ENCODE data around the gene ESYT3. TPM values are rescaled to one million over a fixed set of nuclear protein-coding genes. Genes with fewer than 3 reads are reported as not detected.
"Not testable (repeated sequence)": the region's sequence is repeated elsewhere in the genome, so short reads cannot be mapped to it uniquely, and the experiment has no call there.

Gene ESYT3
- total RNA-seq, 3 donors from 2014 or later, result 0.70 to 15.1 (median 1.0) TPM

GRCh38 chr3:138513090-138513843, 78.9 kb downstream of the ESYT3 start:
- H3K4me1 ChIP-seq (ENCODE audit: low read depth), result no peaks in the 10 kb centered on the region
- no peak for ATAC-seq
- H3K9me3 ChIP-seq, result peaks cover 9% of the 10 kb centered on the region
- H3K36me3 ChIP-seq (ENCODE audit: low read depth), result no peaks in the 10 kb centered on the region
- no peak overlapping the region for H3K4me3 ChIP-seq
- DNase-seq, result no peak
- TF ChIP-seq CTCF (IDR thresholded peaks at IDR 0.05), result no peak
- intact Hi-C loops (cut with DNase I, micrococcal nuclease), result no loop called here

GRCh38 chr3:138521445-138521844, 87.0 kb downstream of the ESYT3 start:
- DNase-seq; H3K36me3 ChIP-seq (ENCODE audit: low read depth); intact Hi-C loops (cut with DNase I, micrococcal nuclease); H3K4me1 ChIP-seq (ENCODE audit: low read depth); H3K4me3 ChIP-seq; ATAC-seq: not testable (repeated sequence)
- H3K9me3 ChIP-seq, result peaks cover 20% of the 10 kb centered on the region

Other genes starting within 250 kb of the ESYT3 start
- 10 to 100 TPM; 33.5 to 50.7 (median 48.0) TPM for gene ARMC8, start 247.3 kb upstream of the ESYT3 start, total RNA-seq
- under 1 TPM in 1 of 3 donors, not detected in 2; 0.41 TPM for gene NME9, start 104.8 kb upstream of the ESYT3 start, total RNA-seq
- gene MRAS, start 86.0 kb upstream of the ESYT3 start, total RNA-seq, result 10 to 100 TPM in 1 of 3 donors, 1 to 10 TPM in 2; 2.5 to 37.6 (median 4.6) TPM
- 10 to 100 TPM; 29.7 to 56.9 (median 37.9) TPM for gene CEP70, start 159.6 kb downstream of the ESYT3 start, total RNA-seq
- 1 to 10 TPM; 3.9 to 7.8 (median 5.0) TPM for gene FAIM, start 174.2 kb downstream of the ESYT3 start, total RNA-seq

Data from mucosa of descending colon (tissue), 3 donors.